ENCODE measurements around the gene GPRIN2.
"Not testable (repeated sequence)": the region's sequence is repeated elsewhere in the genome, so short reads cannot be mapped to it uniquely, and the experiment has no call there.

GPRIN2 gene

DNA sequence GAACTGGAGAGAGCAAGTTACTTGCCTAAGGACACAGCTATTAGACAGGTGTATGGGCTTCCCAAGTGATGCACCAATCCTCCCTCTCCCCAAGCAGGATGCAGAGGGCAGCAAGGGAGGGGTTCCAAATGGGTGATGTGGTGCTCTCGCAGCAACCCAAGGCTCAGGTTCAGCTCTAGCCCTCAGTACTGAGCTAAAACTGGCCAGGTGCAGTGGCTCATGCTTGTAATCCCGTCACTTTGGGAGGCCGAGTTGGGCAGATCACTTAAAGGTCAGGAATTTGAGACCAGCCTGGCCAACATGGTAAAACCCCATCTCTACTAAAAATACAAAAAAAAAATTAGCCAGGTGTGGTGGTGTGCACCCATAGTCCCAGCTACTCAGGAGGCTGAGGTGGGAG is 40.7 kb downstream of the GPRIN2 start:
- DNase-seq, result no peak

GRCh38 chr10:46515366-46515765 is 41.1 kb downstream of the GPRIN2 start:
- no peak for DNase-seq

DNA sequence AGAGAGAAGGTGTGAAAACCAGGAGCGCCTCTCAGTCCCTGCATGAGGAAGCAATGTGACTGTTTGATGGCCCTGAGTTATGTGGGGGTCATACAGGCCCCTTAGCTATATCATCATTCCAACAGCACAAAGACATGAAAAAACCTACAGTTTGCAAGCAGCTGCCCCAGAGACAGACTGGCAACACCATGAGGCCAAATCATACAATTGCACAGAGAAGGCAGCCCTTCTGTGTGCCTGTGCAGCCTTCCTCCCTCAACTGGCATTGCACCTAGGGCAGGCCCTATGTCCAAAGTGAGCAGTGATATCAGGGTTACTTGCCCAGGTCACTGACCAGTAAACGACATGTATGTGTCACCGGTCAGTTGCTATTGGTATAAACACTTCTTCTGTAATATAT is 41.6 kb downstream of the GPRIN2 start:
- no peak for DNase-seq

DNA sequence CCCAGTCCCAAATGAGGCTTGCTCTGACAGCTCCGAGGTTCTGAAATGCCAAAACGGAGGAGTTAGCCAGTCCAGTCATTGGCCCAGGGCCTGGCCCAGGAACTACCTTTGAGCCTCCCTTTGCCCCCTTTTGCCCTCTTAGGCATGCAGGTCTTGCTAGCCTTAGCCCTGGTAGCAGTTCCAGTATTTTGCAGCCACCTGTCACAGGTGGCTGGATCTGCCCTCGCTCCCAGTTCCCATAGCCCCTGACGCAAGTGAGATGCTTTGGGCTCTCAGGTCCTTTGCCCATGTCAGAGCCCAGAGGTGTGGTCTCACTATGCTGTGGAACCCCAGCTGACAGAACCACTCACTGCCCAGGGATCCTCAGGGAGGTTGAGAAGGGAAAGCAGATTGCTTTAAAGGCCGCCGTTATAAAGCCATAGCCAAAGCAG is 42.0 kb downstream of the GPRIN2 start:
- no peak for DNase-seq

GRCh38 chr10:46513333-46513732 is 43.1 kb downstream of the GPRIN2 start:
- not testable (repeated sequence) for DNase-seq

- DNase-seq, result not testable (repeated sequence)
Measured at GRCh38 chr10:46512725-46513124, 43.7 kb downstream of the GPRIN2 start.

GRCh38 chr10:46512002-46512401 is 44.5 kb downstream of the GPRIN2 start:
- not testable (repeated sequence) for DNase-seq

Data from NCI-H1092 (cell line).